ENCODE data around the gene FANK1.

FANK1 gene

GRCh38 chr10:126052171-126052570, 155.8 kb downstream of the FANK1 start:
- Histone ChIP-seq H3K9me3 (ENCODE audit: control insufficient read depth in 2 of 2, low read length in 2 of 2) (no peaks in the 10 kb centered on the region), H3K4me1 (ENCODE audit: control insufficient read depth in 2 of 2, insufficient read depth in 2 of 2, low read length in 2 of 2) (no peaks in the 10 kb centered on the region), H3K27ac (ENCODE audit: low read depth in 2 of 2, low read length in 2 of 2) (no peak overlapping the region), H3K27me3 (ENCODE audit: control insufficient read depth in 2 of 2, insufficient read depth in 2 of 2, low read length in 2 of 2) (peaks cover 0 to 2% of the 10 kb centered on the region in 2 donors), H3K9ac (ENCODE audit: low read depth in 1 of 2, low read length in 2 of 2) (no peak overlapping the region), H3K4me3 (ENCODE audit: low read length in 2 of 2) (no peak overlapping the region), H3K36me3 (ENCODE audit: control insufficient read depth in 2 of 2, insufficient read depth in 2 of 2, low read length in 2 of 2) (no peaks in the 10 kb centered on the region)

GRCh38 chr10:126054191-126054590, 157.8 kb downstream of the FANK1 start:
- Histone ChIP-seq H3K9me3 (ENCODE audit: control insufficient read depth in 2 of 2, low read length in 2 of 2) (no peaks in the 10 kb centered on the region), H3K9ac (ENCODE audit: low read depth in 1 of 2, low read length in 2 of 2) (no peak overlapping the region), H3K27me3 (ENCODE audit: control insufficient read depth in 2 of 2, insufficient read depth in 2 of 2, low read length in 2 of 2) (peaks cover 0 to 6% of the 10 kb centered on the region in 2 donors), H3K27ac (ENCODE audit: low read depth in 2 of 2, low read length in 2 of 2) (no peak overlapping the region), H3K36me3 (ENCODE audit: control insufficient read depth in 2 of 2, insufficient read depth in 2 of 2, low read length in 2 of 2) (no peaks in the 10 kb centered on the region), H3K4me1 (ENCODE audit: control insufficient read depth in 2 of 2, insufficient read depth in 2 of 2, low read length in 2 of 2) (no peaks in the 10 kb centered on the region), H3K4me3 (ENCODE audit: low read length in 2 of 2) (no peak overlapping the region)

- Histone ChIP-seq H3K4me3 (ENCODE audit: low read length in 2 of 2) (no peak overlapping the region), H3K9ac (ENCODE audit: low read depth in 1 of 2, low read length in 2 of 2) (no peak overlapping the region), H3K36me3 (ENCODE audit: control insufficient read depth in 2 of 2, insufficient read depth in 2 of 2, low read length in 2 of 2) (no peaks in the 10 kb centered on the region), H3K27ac (ENCODE audit: low read depth in 2 of 2, low read length in 2 of 2) (no peak overlapping the region), H3K9me3 (ENCODE audit: control insufficient read depth in 2 of 2, low read length in 2 of 2) (no peaks in the 10 kb centered on the region), H3K27me3 (ENCODE audit: control insufficient read depth in 2 of 2, insufficient read depth in 2 of 2, low read length in 2 of 2) (peaks cover 0 to 6% of the 10 kb centered on the region in 2 donors), H3K4me1 (ENCODE audit: control insufficient read depth in 2 of 2, insufficient read depth in 2 of 2, low read length in 2 of 2) (no peaks in the 10 kb centered on the region)
Observed at GRCh38 chr10:126057494-126057893, 161.1 kb downstream of the FANK1 start.

- Histone ChIP-seq H3K4me3 (ENCODE audit: low read length in 2 of 2) (no peak overlapping the region), H3K27ac (ENCODE audit: low read depth in 2 of 2, low read length in 2 of 2) (no peak overlapping the region), H3K27me3 (ENCODE audit: control insufficient read depth in 2 of 2, insufficient read depth in 2 of 2, low read length in 2 of 2) (peaks cover 0 to 6% of the 10 kb centered on the region in 2 donors), H3K9ac (ENCODE audit: low read depth in 1 of 2, low read length in 2 of 2) (no peak overlapping the region), H3K36me3 (ENCODE audit: control insufficient read depth in 2 of 2, insufficient read depth in 2 of 2, low read length in 2 of 2) (no peaks in the 10 kb centered on the region), H3K9me3 (ENCODE audit: control insufficient read depth in 2 of 2, low read length in 2 of 2) (no peaks in the 10 kb centered on the region), H3K4me1 (ENCODE audit: control insufficient read depth in 2 of 2, insufficient read depth in 2 of 2, low read length in 2 of 2) (no peaks in the 10 kb centered on the region)
Observed at GRCh38 chr10:126058104-126058503, 161.7 kb downstream of the FANK1 start.

GRCh38 chr10:126058507-126058906, 162.1 kb downstream of the FANK1 start:
- Histone ChIP-seq H3K9ac (ENCODE audit: low read depth in 1 of 2, low read length in 2 of 2) (no peak overlapping the region), H3K9me3 (ENCODE audit: control insufficient read depth in 2 of 2, low read length in 2 of 2) (no peaks in the 10 kb centered on the region), H3K4me1 (ENCODE audit: control insufficient read depth in 2 of 2, insufficient read depth in 2 of 2, low read length in 2 of 2) (no peaks in the 10 kb centered on the region), H3K27me3 (ENCODE audit: control insufficient read depth in 2 of 2, insufficient read depth in 2 of 2, low read length in 2 of 2) (peaks cover 0 to 6% of the 10 kb centered on the region in 2 donors), H3K4me3 (ENCODE audit: low read length in 2 of 2) (no peak overlapping the region), H3K36me3 (ENCODE audit: control insufficient read depth in 2 of 2, insufficient read depth in 2 of 2, low read length in 2 of 2) (no peaks in the 10 kb centered on the region), H3K27ac (ENCODE audit: low read depth in 2 of 2, low read length in 2 of 2) (no peak overlapping the region)

Data from mucosa of rectum (tissue), 2 donors.